ENCODE data around the gene TEX13A.
"Not testable (repeated sequence)": the region's sequence is repeated elsewhere in the genome, so short reads cannot be mapped to it uniquely, and the experiment has no call there.

TEX13A gene

GRCh38 chrX:105220636-105221035, at the start of gene TEX13A:
Gene TEX13A (minus strand): TSS chrX:105220694. CDS start chrX:105220397, 297 bp downstream.
- DNase-seq (ENCODE audit: low spot score), result no peak

DNA sequence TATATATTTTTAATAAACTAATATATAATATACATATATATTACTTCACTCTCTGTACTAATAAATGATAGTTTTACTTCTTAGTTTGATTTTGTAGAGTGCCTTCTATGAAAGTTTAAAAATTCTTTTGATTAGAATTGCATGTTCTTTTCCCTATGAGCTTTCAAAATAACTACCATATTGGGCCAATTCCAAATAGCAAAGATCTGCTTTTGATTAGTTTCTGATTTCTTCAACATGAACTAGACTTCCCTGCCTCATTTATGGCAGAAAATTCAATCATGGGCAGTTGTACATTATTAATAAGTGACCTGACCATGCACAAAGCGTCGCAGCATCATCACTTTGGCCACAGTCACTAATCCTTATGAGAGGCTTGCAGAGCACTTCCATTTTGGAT, 48.9 kb upstream of the TEX13A start:
- DNase-seq (ENCODE audit: low spot score), result no peak

GRCh38 chrX:105267167-105267566, 46.7 kb upstream of the TEX13A start:
- DNase-seq (ENCODE audit: low spot score), result no peak

- no peak for DNase-seq (ENCODE audit: low spot score)
Observed at GRCh38 chrX:105266456-105266855, 46.0 kb upstream of the TEX13A start.

GRCh38 chrX:105265093-105265492, 44.6 kb upstream of the TEX13A start:
- DNase-seq (ENCODE audit: low spot score), result no peak

GRCh38 chrX:105263801-105264200, 43.3 kb upstream of the TEX13A start:
- no peak for DNase-seq (ENCODE audit: low spot score)

DNA sequence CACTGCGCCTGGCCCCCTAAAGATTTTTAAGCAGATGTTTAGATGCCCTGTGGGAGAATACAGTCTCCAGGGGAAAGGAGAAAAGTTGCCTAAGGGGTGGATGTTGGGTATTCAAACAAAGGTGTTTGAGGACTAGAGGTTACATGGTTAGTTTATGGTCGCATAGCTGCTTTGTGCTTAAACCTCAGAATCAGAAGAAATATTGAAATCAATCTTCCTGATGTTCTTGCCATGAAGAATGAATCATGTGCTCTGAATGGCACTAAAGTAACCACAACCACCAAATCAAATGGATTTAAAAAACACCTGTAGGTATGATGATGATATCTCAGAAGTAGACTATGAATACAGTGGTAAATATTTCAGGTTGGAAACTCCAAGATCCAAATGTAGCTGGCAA, 42.7 kb upstream of the TEX13A start:
- DNase-seq (ENCODE audit: low spot score), result no peak

DNA sequence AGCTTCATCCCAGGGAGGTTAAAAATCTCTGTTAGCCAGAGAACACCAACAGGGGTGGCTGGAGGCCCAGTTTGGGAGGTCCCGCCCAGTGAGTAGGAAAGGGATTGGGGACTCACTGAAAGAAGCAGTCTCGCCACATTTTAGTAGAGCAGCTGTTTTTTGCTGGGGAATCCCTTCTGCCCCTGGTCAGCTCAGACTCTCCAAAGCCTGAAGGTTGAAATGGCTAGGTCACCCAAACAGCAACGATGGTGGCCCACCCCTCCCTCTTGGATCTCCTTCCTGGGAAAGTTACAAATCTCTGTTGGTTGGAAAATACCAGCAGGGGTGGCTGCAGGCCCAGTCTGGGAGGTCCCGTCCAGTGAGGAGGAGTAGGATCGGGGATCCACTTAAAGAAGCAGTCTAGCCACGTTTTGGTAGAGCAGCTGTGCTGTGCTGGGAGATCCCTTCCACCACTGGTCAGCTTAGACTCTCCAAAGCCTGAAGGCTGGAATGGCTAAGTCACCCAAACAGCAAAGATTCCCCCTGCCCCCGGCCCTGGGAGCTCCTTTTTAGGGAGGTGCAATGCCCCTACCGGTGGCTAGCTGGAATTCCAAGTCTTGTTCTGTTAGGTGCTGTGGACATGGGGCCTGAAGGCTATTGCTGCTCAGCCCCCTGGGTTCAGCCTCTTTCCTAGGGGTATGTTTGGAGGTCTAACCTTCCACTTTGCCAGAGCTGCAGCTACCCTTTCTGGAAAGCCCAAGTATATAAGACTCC, 40.0 kb upstream of the TEX13A start:
- no peak for DNase-seq (ENCODE audit: low spot score)

GRCh38 chrX:105241056-105241455, 20.6 kb upstream of the TEX13A start:
- no peak for DNase-seq (ENCODE audit: low spot score)

DNA sequence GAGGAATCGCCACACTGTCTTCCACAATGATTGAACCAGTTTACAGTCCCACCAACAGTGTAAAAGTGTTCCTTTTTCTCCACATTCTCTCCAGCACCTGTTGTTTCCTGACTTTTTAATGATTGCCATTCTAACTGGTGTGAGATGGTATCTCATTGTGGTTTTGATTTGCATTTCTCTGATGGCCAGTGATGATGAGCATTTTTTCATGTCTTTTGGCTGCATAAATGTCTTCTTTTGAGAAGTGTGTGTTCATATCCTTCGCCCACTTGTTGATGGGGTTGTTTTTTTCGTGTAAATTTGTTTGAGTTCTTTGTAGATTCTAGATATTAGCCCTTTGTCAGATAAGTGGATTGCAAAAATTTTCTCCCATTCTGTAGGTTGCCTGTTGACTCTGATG, 16.9 kb upstream of the TEX13A start:
- DNase-seq (ENCODE audit: low spot score), result not testable (repeated sequence)

- no peak for DNase-seq (ENCODE audit: low spot score)
Observed at GRCh38 chrX:105229146-105229545, 8.7 kb upstream of the TEX13A start.

GRCh38 chrX:105228602-105229001, 8.1 kb upstream of the TEX13A start:
- no peak for DNase-seq (ENCODE audit: low spot score)

- no peak for DNase-seq (ENCODE audit: low spot score)
Observed at GRCh38 chrX:105226499-105226898, 6.0 kb upstream of the TEX13A start.

DNA sequence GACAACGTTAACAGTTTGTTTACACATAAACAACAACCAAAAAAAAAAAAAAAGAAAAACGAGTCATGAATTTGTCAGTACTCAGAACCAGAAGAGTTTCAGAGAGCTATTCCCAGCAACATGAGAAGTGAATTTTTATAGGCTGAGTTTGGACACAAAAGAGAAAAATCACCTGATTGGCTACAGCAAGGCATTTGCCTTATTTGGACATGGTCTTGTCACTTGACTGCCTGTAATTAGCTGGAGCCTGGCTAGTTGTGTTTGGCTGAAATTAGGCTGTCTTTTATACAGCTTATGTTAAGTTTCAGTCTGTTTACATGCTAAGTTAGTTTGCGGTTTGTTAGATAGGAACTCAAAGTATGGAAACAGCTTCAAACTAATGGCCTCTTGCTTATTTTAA, 880 bp upstream of the TEX13A start:
- DNase-seq (ENCODE audit: low spot score), result no peak

DNA sequence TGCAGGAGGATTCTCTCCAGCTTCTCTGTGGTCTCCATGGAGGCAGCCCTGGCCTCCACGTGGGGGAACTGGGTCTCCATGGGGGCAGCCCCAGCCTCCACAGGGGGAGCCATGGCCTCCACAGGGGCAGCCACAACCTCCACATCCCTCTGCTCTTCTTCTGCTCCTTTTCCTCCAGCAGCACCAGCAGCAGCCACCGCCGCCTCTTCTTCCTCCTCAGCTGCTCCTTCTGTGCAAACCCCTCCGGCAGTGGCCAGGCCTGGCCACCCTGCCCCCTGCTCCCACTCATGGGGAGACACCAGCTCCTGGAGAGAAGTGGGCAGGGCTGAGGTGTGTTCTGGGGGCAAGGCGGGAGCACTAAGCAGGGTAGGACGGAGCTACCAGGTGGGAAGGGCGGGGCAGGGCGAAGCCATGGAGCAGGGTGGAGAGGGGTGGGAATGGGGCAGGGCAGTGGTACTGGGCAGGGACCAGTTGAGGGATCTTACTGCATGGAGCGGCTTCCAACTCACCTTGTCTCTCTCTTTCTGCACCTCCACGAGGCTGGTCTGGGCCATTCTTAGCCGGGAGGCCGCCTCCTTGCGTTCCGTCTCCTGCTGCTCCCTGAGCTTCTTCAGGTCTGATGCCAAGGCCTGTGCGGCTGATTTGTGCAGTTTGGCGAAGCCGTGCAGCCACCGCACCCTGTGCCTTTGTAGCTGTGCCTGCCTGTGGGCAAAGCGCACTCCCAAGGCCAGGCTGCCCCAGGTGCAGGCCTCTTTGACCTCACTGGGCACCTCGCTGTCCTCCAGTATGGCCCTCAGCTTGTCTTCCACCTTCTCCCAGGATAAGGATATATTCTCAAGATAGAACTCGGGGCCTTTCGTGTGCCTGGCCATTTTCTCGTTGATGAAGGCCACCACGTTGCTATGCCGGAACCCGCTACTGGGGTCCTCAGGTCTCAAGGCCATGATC, 766 bp downstream of the TEX13A start:
- DNase-seq (ENCODE audit: low spot score), result no peak

DNA sequence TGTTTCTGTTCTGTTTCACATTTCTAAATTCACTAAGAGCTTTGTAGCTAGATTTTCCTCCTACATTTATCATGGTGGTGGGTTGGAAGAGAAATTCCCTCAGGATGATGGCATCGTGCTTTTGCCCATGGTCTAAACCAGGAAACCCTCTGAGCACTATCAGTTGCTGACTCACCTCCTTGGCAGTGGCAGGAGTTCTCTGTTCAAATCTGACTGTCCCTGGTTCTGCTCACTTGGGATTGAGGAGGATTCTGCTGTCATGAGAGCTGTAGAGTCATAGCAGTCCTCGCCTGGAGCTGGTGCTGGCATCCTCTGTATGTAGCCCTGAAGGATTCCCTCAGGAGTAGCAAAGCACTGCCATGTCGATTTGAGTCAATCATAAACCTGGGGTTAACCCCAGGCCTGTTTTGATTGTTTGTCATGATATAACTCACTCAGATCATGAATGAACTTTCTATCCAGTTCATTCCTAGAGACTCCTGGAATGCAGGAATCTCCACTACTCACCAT, 9.4 kb downstream of the TEX13A start:
- DNase-seq (ENCODE audit: low spot score), result no peak

DNA sequence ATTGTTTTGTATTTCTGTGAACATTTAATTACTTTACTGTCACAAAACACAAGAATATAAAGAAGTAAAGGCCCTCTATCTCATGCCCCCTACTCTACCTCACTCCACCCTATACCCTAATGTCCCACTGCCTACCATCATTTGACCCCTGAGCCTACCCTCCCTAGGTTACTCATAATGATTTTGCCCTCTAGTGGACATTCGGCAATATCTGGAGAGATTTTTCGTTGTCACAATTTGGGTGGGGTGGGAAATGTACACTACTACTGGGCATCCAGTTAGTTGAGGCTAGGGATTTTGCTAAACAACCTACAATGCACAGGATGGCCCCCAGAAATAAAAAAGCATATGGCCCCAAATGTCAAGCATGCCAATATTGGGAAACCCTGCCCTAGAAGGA, 10.2 kb downstream of the TEX13A start:
- DNase-seq (ENCODE audit: low spot score), result no peak

DNA sequence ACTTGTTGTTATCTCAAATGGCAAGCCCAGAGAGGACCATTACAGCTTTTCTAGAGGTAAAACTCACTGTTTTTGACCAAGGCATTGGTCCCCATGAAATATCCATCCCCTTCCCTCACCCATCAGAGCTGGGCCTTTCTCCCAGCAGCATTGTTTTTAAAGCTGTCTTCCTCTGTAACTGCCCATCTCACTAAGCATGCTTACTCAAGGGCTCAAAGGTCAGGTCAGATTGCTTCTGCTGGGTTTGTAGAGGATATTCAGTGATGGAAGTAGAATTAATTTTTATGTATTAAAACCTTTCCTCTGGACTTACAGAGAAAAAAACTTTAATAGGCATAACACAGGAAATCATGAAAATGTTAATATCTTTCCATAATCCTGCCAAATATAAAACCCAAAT, 11.1 kb downstream of the TEX13A start:
- no peak for DNase-seq (ENCODE audit: low spot score)

DNA sequence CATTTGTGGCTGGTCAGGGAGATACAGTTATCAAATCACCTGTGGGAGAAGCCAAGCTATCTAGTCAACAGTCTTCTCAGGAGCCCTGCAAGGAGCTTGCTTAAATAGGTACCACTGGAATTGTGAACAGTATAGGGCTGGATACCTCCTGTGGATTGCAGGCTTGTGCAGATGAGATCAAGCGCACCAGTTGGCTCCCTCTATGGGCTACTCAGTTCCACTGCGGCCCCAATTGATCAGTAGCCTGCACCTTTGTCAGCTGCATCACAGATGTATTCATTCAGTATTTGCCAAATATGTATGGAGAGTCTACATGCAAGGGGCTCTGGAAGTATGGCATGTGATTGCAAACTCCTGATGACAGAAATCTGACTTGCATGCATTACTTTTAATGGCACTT, 28.6 kb downstream of the TEX13A start:
- peak; percentile 52 for DNase-seq (ENCODE audit: low spot score)

- DNase-seq (ENCODE audit: low spot score), result no peak
Observed at GRCh38 chrX:105190252-105190853, 30.1 kb downstream of the TEX13A start.

- no peak for DNase-seq (ENCODE audit: low spot score)
Observed at GRCh38 chrX:105189093-105189492, 31.4 kb downstream of the TEX13A start.

DNA sequence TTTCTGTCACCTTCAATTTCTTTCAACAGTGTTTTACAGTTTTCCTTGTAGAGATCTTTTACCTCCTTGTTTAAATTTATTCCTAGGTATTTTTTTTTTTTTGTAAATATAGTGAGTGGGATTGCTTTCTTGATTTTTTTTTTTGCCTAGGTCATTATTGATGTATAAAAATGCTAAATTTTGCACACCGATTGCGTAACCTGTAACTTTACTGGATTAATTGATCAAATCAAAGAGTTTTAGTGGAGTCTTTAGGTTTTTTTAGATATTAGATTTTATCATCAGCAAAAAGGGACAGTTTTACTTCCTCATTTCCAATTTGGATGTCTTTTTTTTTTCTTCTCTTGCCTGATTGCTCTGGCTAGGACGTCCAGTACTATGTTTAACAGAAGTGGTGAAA, 40.9 kb downstream of the TEX13A start:
- no peak for DNase-seq (ENCODE audit: low spot score)

GRCh38 chrX:105173071-105173470, 47.4 kb downstream of the TEX13A start:
- no peak for DNase-seq (ENCODE audit: low spot score)

Measured in ecto neural progenitor cell (in vitro differentiated cells).